HEK293 (cell line): ENCODE data around the gene EPO.
A peak's percentile ranks its signal among the peaks of the same experiment; 100 is the strongest.

Source experiments
- CTCF ChIA-PET: fragments of 350-600 bp; formaldehyde crosslinking; extraction: SDS; loops from one replicate; lab custom pipeline; 2021; ENCODE audit warnings: antibody characterized with exemption; lab: Yijun Ruan, JAX
- POLR2A ChIA-PET: fragments of 300-600 bp; formaldehyde crosslinking; extraction: SDS; loops from one replicate; lab custom pipeline; 2020; ENCODE audit warnings: antibody characterized with exemption, inconsistent platforms; lab: Yijun Ruan, JAX
- H3K27ac ChIP-seq: fragments of 200-500 bp; sonication (Bioruptor generic); 2 replicates; pipeline ENCODE4 v1.5.1; 2014; ENCODE audit warnings: low read depth, low read length, control low read depth, inconsistent platforms; ENCODE audit errors: extremely low read depth
- H3K36me3 ChIP-seq, 2 experiments: fragments of 200-500 bp in 1 of 2; sonication (Bioruptor generic) in 1 of 2; 1 replicate in 1 of 2; 2 replicates in 1 of 2; pipeline ENCODE4 v1.5.1; 2014 to 2017; ENCODE audit warnings: inconsistent platforms in 2 of 2, low read length in 2 of 2; ENCODE audit not compliant: control insufficient read depth in 2 of 2, insufficient read depth in 1 of 2
- H3K4me1 ChIP-seq: fragments of 200-500 bp; sonication (Bioruptor generic); 2 replicates; pipeline ENCODE4 v1.5.1; 2014; ENCODE audit warnings: mild to moderate bottlenecking, low read length, inconsistent platforms; ENCODE audit not compliant: control insufficient read depth, insufficient read depth
- H3K4me3 ChIP-seq: 2 replicates; pipeline ENCODE4 v1.5.1; 2011; ENCODE audit warnings: low read depth, mild to moderate bottlenecking, control low read depth, low read length, moderate library complexity
- H3K9me3 ChIP-seq: fragments of 200-500 bp; sonication (Bioruptor generic); 2 replicates; pipeline ENCODE4 v1.5.1; 2014; ENCODE audit warnings: low read depth, low read length, inconsistent platforms; ENCODE audit not compliant: control insufficient read depth, insufficient read depth
- GFI1B ChIP-seq: fragments of 450-650 bp; formaldehyde crosslinking; IDR thresholded peaks from 2 replicates; pipeline ENCODE4 v1.5.1; 2016; ENCODE audit warnings: missing biosample characterization, missing genetic modification characterization
- GLIS1 ChIP-seq: fragments of 450-650 bp; formaldehyde crosslinking; IDR thresholded peaks from 2 replicates; pipeline ENCODE4 v1.5.1; 2016; ENCODE audit warnings: missing biosample characterization, missing genetic modification characterization
- GLIS2 ChIP-seq: fragments of 450-650 bp; formaldehyde crosslinking; IDR thresholded peaks from 2 replicates; pipeline ENCODE4 v1.5.1; 2016; ENCODE audit warnings: missing biosample characterization, missing genetic modification characterization
- KLF8 ChIP-seq: fragments of 450-650 bp; formaldehyde crosslinking; IDR thresholded peaks from 2 replicates; pipeline ENCODE4 v1.5.1; 2016; ENCODE audit warnings: missing biosample characterization, missing genetic modification characterization
- MYNN ChIP-seq: fragments of 450-650 bp; formaldehyde crosslinking; IDR thresholded peaks from 2 replicates; pipeline ENCODE4 v1.5.1; 2016; ENCODE audit warnings: missing biosample characterization, missing genetic modification characterization, borderline replicate concordance
- PRDM4 ChIP-seq: fragments of 450-650 bp; formaldehyde crosslinking; IDR thresholded peaks from 2 replicates; pipeline ENCODE4 v1.5.1; 2017; ENCODE audit warnings: missing biosample characterization, missing genetic modification characterization
- REPIN1 ChIP-seq: fragments of 450-650 bp; formaldehyde crosslinking; IDR thresholded peaks from 2 replicates; pipeline ENCODE4 v1.5.1; 2017; ENCODE audit warnings: missing biosample characterization, missing genetic modification characterization, low read depth
- SP2 ChIP-seq: fragments of 450-650 bp; formaldehyde crosslinking; IDR thresholded peaks from 2 replicates; pipeline ENCODE4 v1.5.1; 2016; ENCODE audit warnings: missing biosample characterization, missing genetic modification characterization
- SP3 ChIP-seq: fragments of 450-650 bp; formaldehyde crosslinking; IDR thresholded peaks from 2 replicates; pipeline ENCODE4 v1.5.1; 2016; ENCODE audit warnings: missing biosample characterization, missing genetic modification characterization
- WT1 ChIP-seq: fragments of 450-650 bp; formaldehyde crosslinking; IDR thresholded peaks from 2 replicates; pipeline ENCODE4 v1.5.1; 2016; ENCODE audit warnings: missing biosample characterization, missing genetic modification characterization
- YY1 ChIP-seq: fragments of 450-650 bp; formaldehyde crosslinking; IDR thresholded peaks from 2 replicates; pipeline ENCODE4 v1.5.1; 2018; ENCODE audit warnings: missing biosample characterization, missing genetic modification characterization
- ZBTB20 ChIP-seq: fragments of 450-650 bp; formaldehyde crosslinking; IDR thresholded peaks from 2 replicates; pipeline ENCODE4 v1.5.1; 2016; ENCODE audit warnings: missing biosample characterization, missing genetic modification characterization
- ZBTB26 ChIP-seq: fragments of 450-650 bp; formaldehyde crosslinking; optimal IDR thresholded peaks from 2 replicates; pipeline ENCODE3; 2016; ENCODE audit warnings: missing biosample characterization, mild to moderate bottlenecking, missing genetic modification characterization
- ZBTB8A ChIP-seq: fragments of 450-650 bp; formaldehyde crosslinking; IDR thresholded peaks from 2 replicates; pipeline ENCODE4 v1.5.1; 2016; ENCODE audit warnings: missing biosample characterization, missing genetic modification characterization
- ZNF146 ChIP-seq: fragments of 450-650 bp; formaldehyde crosslinking; IDR thresholded peaks from 2 replicates; pipeline ENCODE4 v1.5.1; 2016; ENCODE audit warnings: missing biosample characterization, missing genetic modification characterization
- ZNF16 ChIP-seq: fragments of 450-650 bp; formaldehyde crosslinking; IDR thresholded peaks from 2 replicates; pipeline ENCODE4 v1.5.1; 2016; ENCODE audit warnings: low read depth, missing biosample characterization, missing genetic modification characterization
- ZNF174 ChIP-seq: fragments of 450-650 bp; formaldehyde crosslinking; IDR thresholded peaks from 2 replicates; pipeline ENCODE4 v1.5.0; 2017; ENCODE audit warnings: missing biosample characterization, mild to moderate bottlenecking, missing genetic modification characterization
- ZNF302 ChIP-seq: fragments of 450-650 bp; formaldehyde crosslinking; IDR thresholded peaks from 2 replicates; pipeline ENCODE4 v1.5.1; 2016; ENCODE audit warnings: missing biosample characterization, missing genetic modification characterization, low read depth
- ZNF488 ChIP-seq: fragments of 450-650 bp; formaldehyde crosslinking; IDR thresholded peaks from 2 replicates; pipeline ENCODE4 v1.5.1; 2016; ENCODE audit warnings: missing biosample characterization, missing genetic modification characterization
- ZNF501 ChIP-seq: fragments of 450-650 bp; formaldehyde crosslinking; IDR thresholded peaks from 2 replicates; pipeline ENCODE4 v1.5.1; 2016; ENCODE audit warnings: missing biosample characterization, missing genetic modification characterization
- TF ChIP-seq, protein P1 (sequence below): fragments of 450-650 bp; formaldehyde crosslinking; IDR thresholded peaks from 2 replicates; pipeline ENCODE4 v1.5.1; 2017; ENCODE audit warnings: missing biosample characterization, missing genetic modification characterization
- TF ChIP-seq, protein P2 (sequence below): fragments of 450-650 bp; formaldehyde crosslinking; IDR thresholded peaks from 2 replicates; pipeline ENCODE4 v1.5.1; 2017; ENCODE audit warnings: missing biosample characterization, mild to moderate bottlenecking, missing genetic modification characterization, moderate library complexity

EPO gene

DNA sequence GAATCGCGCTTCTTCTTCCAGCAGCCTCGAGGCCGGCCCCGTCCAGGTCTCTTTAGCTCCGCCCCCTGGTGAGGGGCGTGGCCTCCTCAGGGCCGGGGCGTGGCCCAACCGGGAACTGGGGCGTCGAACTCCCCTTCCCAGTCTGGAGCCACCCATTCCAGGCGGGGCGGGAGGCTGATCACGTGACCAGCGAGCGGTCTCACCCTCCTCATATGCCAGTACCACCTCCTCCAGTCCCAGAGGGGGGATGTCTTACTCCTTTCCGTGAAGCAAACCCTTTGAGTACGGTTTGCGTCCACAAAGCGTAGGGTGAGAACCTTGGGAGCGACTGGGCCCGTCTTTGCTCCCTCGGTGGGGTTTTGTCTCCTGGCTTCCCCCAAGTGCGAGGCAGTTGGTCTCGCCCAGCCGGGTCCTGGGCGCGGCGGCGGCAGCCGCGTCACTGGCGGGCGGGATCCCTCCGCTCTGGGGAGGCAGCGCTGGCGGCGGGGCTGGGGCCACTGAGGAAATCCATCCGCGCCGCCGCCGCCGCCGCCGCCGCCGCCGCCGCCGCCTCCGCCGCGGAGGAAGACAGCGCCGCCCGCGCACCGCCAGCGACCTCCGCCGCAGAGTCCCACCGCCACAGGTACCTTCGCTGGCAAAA, 46.8 kb upstream of the EPO start, which contains the start of gene GNB2 (continued):
- TF ChIP-seq ZNF174 (tag by site-specific recombination) (no peak), ZNF146 (tag by site-specific recombination) (peak; percentile 83), SP3 (peak; percentile 98), ZBTB8A (tag by site-specific recombination) (peak; percentile 81), ZNF302 (tag by site-specific recombination) (no peak), WT1 (tag by site-specific recombination) (peak; percentile 83), ZNF488 (tag by site-specific recombination) (no peak), SP2 (tag by site-specific recombination) (peak; percentile 92), MYNN (tag by site-specific recombination) (no peak), GLIS1 (tag by site-specific recombination) (peak; percentile 72)
- TF ChIP-seq, protein P1, sequence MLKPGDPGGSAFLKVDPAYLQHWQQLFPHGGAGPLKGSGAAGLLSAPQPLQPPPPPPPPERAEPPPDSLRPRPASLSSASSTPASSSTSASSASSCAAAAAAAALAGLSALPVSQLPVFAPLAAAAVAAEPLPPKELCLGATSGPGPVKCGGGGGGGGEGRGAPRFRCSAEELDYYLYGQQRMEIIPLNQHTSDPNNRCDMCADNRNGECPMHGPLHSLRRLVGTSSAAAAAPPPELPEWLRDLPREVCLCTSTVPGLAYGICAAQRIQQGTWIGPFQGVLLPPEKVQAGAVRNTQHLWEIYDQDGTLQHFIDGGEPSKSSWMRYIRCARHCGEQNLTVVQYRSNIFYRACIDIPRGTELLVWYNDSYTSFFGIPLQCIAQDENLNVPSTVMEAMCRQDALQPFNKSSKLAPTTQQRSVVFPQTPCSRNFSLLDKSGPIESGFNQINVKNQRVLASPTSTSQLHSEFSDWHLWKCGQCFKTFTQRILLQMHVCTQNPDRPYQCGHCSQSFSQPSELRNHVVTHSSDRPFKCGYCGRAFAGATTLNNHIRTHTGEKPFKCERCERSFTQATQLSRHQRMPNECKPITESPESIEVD (tag by site-specific recombination) = no peak

DNA sequence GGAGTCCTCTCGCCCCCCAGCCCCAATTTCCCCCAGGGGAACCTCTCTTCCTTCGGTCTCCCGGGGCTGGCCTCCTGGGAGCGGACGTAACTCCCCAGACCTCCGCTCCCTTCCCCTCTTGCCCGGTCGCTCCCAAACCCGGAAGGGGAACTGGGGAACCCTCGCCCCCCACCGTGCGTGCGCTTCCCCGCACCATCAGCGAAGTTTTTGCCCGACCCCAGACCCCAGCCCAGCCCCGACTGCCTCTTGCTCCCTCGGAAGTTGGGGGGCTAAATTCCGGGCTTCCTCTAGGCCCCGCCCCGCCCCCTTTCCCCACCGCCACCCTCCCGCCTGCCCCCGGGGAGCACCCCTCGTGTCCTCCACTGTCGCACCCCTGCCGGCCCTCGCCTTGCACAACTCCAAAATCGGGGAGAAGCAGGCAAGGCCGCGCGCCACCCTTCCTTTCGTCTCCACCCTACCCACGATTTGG, 46.3 kb upstream of the EPO start:
- CTCF ChIA-PET = interaction anchor here (8.4 kb wide), 1 partner anchor 18 kb away, joined by 77 read pairs; no protein-coding TSS in a partner anchor
- Histone ChIP-seq H3K9me3 (no peaks in the 10 kb centered on the region), H3K4me1 (no peaks in the 10 kb centered on the region), H3K36me3 (peaks cover 0 to 25% of the 10 kb centered on the region in 2 experiments; a peak in 2 of 3 replicates), H3K4me3 (peak overlapping the region; percentile 97), H3K27ac (peak overlapping the region; percentile 84)
- POLR2A ChIA-PET = interaction anchor here (0.9 to 3.8 kb wide), 3 partner anchors 44 to 201 kb away, joined by 3 to 26 read pairs (median 3); partner anchors contain the start of genes FBXO24, LRCH4 and SRRT
- peak; percentile 74; the same call in 1 of the 2 replicates for TF ChIP-seq GLIS2
- no peak for TF ChIP-seq GFI1B (tag by site-specific recombination)
- peak; percentile 2; the same call in 1 of the 2 replicates for TF ChIP-seq ZBTB20 (tag by site-specific recombination)
- TF ChIP-seq PRDM4 (tag by site-specific recombination) = no peak
- TF ChIP-seq ZNF501 (tag by site-specific recombination) = no peak
- TF ChIP-seq REPIN1 = 0 out of 2 replicates have a peak, but pooled peaks have one; percentile 5
- peak; percentile 32 for TF ChIP-seq ZBTB26 (tag by site-specific recombination)
- no peak for TF ChIP-seq KLF8 (tag by site-specific recombination)
- TF ChIP-seq, protein P2, sequence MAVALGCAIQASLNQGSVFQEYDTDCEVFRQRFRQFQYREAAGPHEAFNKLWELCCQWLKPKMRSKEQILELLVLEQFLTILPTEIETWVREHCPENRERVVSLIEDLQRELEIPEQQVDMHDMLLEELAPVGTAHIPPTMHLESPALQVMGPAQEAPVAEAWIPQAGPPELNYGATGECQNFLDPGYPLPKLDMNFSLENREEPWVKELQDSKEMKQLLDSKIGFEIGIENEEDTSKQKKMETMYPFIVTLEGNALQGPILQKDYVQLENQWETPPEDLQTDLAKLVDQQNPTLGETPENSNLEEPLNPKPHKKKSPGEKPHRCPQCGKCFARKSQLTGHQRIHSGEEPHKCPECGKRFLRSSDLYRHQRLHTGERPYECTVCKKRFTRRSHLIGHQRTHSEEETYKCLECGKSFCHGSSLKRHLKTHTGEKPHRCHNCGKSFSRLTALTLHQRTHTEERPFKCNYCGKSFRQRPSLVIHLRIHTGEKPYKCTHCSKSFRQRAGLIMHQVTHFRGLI (tag by site-specific recombination) = no peak
- no peak for TF ChIP-seq YY1 (tag by site-specific recombination)
- TF ChIP-seq ZNF16 (tag by site-specific recombination) = no peak
